Measurements from ENCODE around the gene BPIFB4. TPM values are rescaled to one million over a fixed set of nuclear protein-coding genes. Genes with fewer than 3 reads are reported as not detected.

Gene BPIFB4
- total RNA-seq, 1 donor from 2014 or later: not detected

DNA sequence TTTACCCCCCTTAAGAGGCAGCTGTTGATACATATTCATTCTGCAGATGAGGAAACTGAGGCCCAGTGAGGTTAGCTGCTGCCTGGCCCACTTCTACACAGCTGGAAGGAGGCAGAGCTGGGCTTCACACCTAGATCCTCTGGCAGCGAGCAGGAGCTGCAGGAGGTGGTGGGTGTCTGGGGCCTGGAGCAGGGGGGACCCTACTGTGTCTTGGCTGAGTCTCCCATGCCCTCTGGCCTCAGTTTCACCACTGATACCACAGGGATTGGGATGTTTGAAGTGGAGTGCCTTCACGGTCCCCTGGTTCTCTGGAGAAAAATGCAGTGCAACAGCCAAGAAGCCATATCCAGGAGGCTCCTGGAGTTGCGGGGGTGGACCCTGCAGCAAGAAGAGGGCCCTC, 80.3 kb downstream of the BPIFB4 start:
- Histone ChIP-seq H2AFZ (ENCODE audit: low read depth, low read length) (no peak overlapping the region), H3K9ac (ENCODE audit: low read length) (no peak overlapping the region), H3K27ac (ENCODE audit: low read depth, low read length) (no peak overlapping the region), H3K9me3 (ENCODE audit: insufficient read depth, low read depth, low read length) (no peaks in the 10 kb centered on the region), H3K4me3 (ENCODE audit: insufficient read depth, low read depth, low read length) (no peak overlapping the region), H4K20me1 (ENCODE audit: insufficient read depth, low read length) (no peaks in the 10 kb centered on the region), H3K4me1 (ENCODE audit: insufficient read depth, low read length) (no peaks in the 10 kb centered on the region), H3K36me3 (ENCODE audit: insufficient read depth, low read length) (no peaks in the 10 kb centered on the region), H3K4me2 (ENCODE audit: low read length) (no peak overlapping the region), H3K79me2 (ENCODE audit: insufficient read depth, low read length) (no peaks in the 10 kb centered on the region), H3K27me3 (ENCODE audit: insufficient read depth, low read length) (no peaks in the 10 kb centered on the region)
- DNase-seq (ENCODE audit: low read depth): no peak
- Mint-ChIP-seq H3K27me3 (ENCODE audit: low read depth, unreplicated experiment) (peaks cover 63% of the 10 kb centered on the region), H3K4me1 (ENCODE audit: low read depth, unreplicated experiment) (no peaks in the 10 kb centered on the region), H3K9me3 (ENCODE audit: unreplicated experiment) (peaks cover 3% of the 10 kb centered on the region), H3K36me3 (ENCODE audit: low read depth, unreplicated experiment) (no peaks in the 10 kb centered on the region), H3K4me3 (ENCODE audit: unreplicated experiment) (no peak overlapping the region), H3K27ac (ENCODE audit: unreplicated experiment) (no peak overlapping the region)
- no peak for FAIRE-seq
- TF ChIP-seq EZH2 (IDR thresholded peaks at IDR 0.05; ENCODE audit: insufficient read depth, low read length): no peak
- TF ChIP-seq CTCF (IDR thresholded peaks at IDR 0.05; ENCODE audit: insufficient read depth, low read depth, low read length): no peak

DNA sequence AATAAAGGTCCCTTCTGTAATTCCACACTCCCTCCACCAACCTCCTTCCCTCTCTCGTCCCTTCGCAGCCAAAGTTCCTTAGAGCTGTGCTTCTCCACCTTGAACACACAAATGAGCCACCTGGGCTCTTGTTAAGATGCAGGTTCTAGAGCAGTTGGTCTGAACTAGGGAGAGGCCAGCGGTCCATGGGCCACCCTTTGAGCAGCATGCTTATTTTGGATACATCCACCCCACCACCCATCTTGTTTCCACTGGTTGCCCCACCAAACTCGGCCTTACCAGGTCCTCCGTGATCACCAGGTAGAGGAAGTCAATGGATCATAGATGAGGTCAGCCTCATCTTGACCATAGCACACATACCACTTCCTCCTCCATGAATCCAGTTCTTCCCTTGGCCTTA, 81.2 kb downstream of the BPIFB4 start:
- H3K4me3 Mint-ChIP-seq (ENCODE audit: unreplicated experiment): no peak overlapping the region
- no peak for FAIRE-seq
- Histone ChIP-seq H3K27ac (ENCODE audit: low read depth, low read length) (no peak overlapping the region), H2AFZ (ENCODE audit: low read depth, low read length) (no peak overlapping the region), H4K20me1 (ENCODE audit: insufficient read depth, low read length) (no peaks in the 10 kb centered on the region), H3K9ac (ENCODE audit: low read length) (no peak overlapping the region), H3K4me1 (ENCODE audit: insufficient read depth, low read length) (no peaks in the 10 kb centered on the region), H3K79me2 (ENCODE audit: insufficient read depth, low read length) (no peaks in the 10 kb centered on the region), H3K4me2 (ENCODE audit: low read length) (no peak overlapping the region), H3K4me3 (ENCODE audit: insufficient read depth, low read depth, low read length) (no peak overlapping the region), H3K36me3 (ENCODE audit: insufficient read depth, low read length) (no peaks in the 10 kb centered on the region), H3K27me3 (ENCODE audit: insufficient read depth, low read length) (no peaks in the 10 kb centered on the region), H3K9me3 (ENCODE audit: insufficient read depth, low read depth, low read length) (no peaks in the 10 kb centered on the region)
- no peak overlapping the region for H3K27ac Mint-ChIP-seq (ENCODE audit: unreplicated experiment)
- H3K27me3 Mint-ChIP-seq (ENCODE audit: low read depth, unreplicated experiment): peaks cover 62% of the 10 kb centered on the region
- DNase-seq (ENCODE audit: low read depth): no peak
- H3K9me3 Mint-ChIP-seq (ENCODE audit: unreplicated experiment): peaks cover 3% of the 10 kb centered on the region
- no peaks in the 10 kb centered on the region for H3K36me3 Mint-ChIP-seq (ENCODE audit: low read depth, unreplicated experiment)
- no peaks in the 10 kb centered on the region for H3K4me1 Mint-ChIP-seq (ENCODE audit: low read depth, unreplicated experiment)
- TF ChIP-seq CTCF (IDR thresholded peaks at IDR 0.05; ENCODE audit: insufficient read depth, low read depth, low read length): no peak

Other genes starting within 250 kb of the BPIFB4 start
- gene EFCAB8, start 220.7 kb upstream of the BPIFB4 start, total RNA-seq: 0.41 and 0.65 TPM in 2 replicates
- gene SUN5, start 75.2 kb upstream of the BPIFB4 start, total RNA-seq: not detected in 2 replicates
- not detected in 2 replicates for gene BPIFB2, start 71.9 kb upstream of the BPIFB4 start, total RNA-seq
- gene BPIFB6, start 48.0 kb upstream of the BPIFB4 start, total RNA-seq: not detected in 2 replicates
- not detected in 2 replicates for gene BPIFB3, start 25.7 kb upstream of the BPIFB4 start, total RNA-seq
- gene BPIFA2, start 88.5 kb downstream of the BPIFB4 start, total RNA-seq: not detected in 2 replicates
- not detected in 2 replicates for gene BPIFA3, start 137.7 kb downstream of the BPIFB4 start, total RNA-seq
- not detected in 2 replicates for gene BPIFA1, start 156.4 kb downstream of the BPIFB4 start, total RNA-seq
- gene BPIFB1, start 203.6 kb downstream of the BPIFB4 start, total RNA-seq: not detected in 2 replicates